ENCODE results near the gene PIGBOS1.

The PIGBOS1 gene

GRCh38 chr15:55270291-55270690 is 48.6 kb downstream of the PIGBOS1 start:
- H3K4me3 ChIP-seq (ENCODE audit: control insufficient read depth, low read depth, low read length): no peak overlapping the region
- TF ChIP-seq CTCF (IDR thresholded peaks at IDR 0.05; ENCODE audit: control insufficient read depth, insufficient read depth, low read depth, low read length, missing control alignments): no peak
- no peak for DNase-seq (ENCODE audit: low read depth)

- TF ChIP-seq CTCF (IDR thresholded peaks at IDR 0.05; ENCODE audit: control insufficient read depth, insufficient read depth, low read depth, low read length, missing control alignments): no peak
- no peak overlapping the region for H3K4me3 ChIP-seq (ENCODE audit: control insufficient read depth, low read depth, low read length)
- no peak for DNase-seq (ENCODE audit: low read depth)
Observed at GRCh38 chr15:55268176-55268695, 50.7 kb downstream of the PIGBOS1 start.

- no peak for TF ChIP-seq CTCF (IDR thresholded peaks at IDR 0.05; ENCODE audit: control insufficient read depth, insufficient read depth, low read depth, low read length, missing control alignments)
- no peak overlapping the region for H3K4me3 ChIP-seq (ENCODE audit: control insufficient read depth, low read depth, low read length)
- DNase-seq (ENCODE audit: low read depth): no peak
Observed at GRCh38 chr15:55267401-55268175, 51.3 kb downstream of the PIGBOS1 start.

Data from AG09309 (cell line).